ENCODE measurements around the gene TMEM39B. TPM values are rescaled to one million over a fixed set of nuclear protein-coding genes. Genes with fewer than 3 reads are reported as not detected.
A peak's percentile ranks its signal among the peaks of the same experiment; 100 is the strongest.
"Not testable (repeated sequence)": the region's sequence is repeated elsewhere in the genome, so short reads cannot be mapped to it uniquely, and the experiment has no call there.

Gene TMEM39B
- total RNA-seq, 2 donors from 2014 or later: 4.4 to 10.2 TPM

- Histone ChIP-seq H3K4me3 (no peak overlapping the region), H3K36me3 (replicated peaks in 1 of 2; ENCODE audit: insufficient read depth in 1 of 2, low read depth in 2 of 2) (no peaks in the 10 kb centered on the region), H3K4me1 (peaks cover 24% of the 10 kb centered on the region), H3K27ac (no peak overlapping the region), H3K27me3 (no peaks in the 10 kb centered on the region), H3K9me3 (no peaks in the 10 kb centered on the region)
- DNase-seq (no peak), ATAC-seq (no peak)
- 95 to 98% methylated on average over 5 of the region's 5 CpGs for WGBS, 2 donors
- no peak for TF ChIP-seq CTCF (IDR thresholded peaks at IDR 0.05)
- intact Hi-C loops (cut with DNase I): no loop called here
Observed at GRCh38 chr1:32137111-32137510, 64.4 kb downstream of the TMEM39B start.

- ATAC-seq (no peak), DNase-seq (no peak)
- H3K9me3 ChIP-seq: no peaks in the 10 kb centered on the region
- peaks cover 24% of the 10 kb centered on the region for H3K4me1 ChIP-seq
- no peak overlapping the region for H3K4me3 ChIP-seq
- no peaks in the 10 kb centered on the region for H3K27me3 ChIP-seq
- no peaks in the 10 kb centered on the region for H3K36me3 ChIP-seq (replicated peaks in 1 of 2; ENCODE audit: insufficient read depth in 1 of 2, low read depth in 2 of 2)
- H3K27ac ChIP-seq: no peak overlapping the region
- intact Hi-C loops (cut with DNase I): no loop called here
- TF ChIP-seq POLR2A (IDR thresholded peaks at IDR 0.05): no peak
- TF ChIP-seq CTCF (IDR thresholded peaks at IDR 0.05): no peak
- 39 to 41% methylated on average over 5 of the region's 5 CpGs for WGBS, 2 donors
Observed at GRCh38 chr1:32138965-32139364, 66.2 kb downstream of the TMEM39B start.

GRCh38 chr1:32142446-32143301 lies 69.9 kb downstream of the TMEM39B start:
- H3K27me3 ChIP-seq: no peaks in the 10 kb centered on the region
- WGBS, 2 donors: 37 to 48% methylated on average over 5 of the region's 6 CpGs
- TF ChIP-seq CTCF (IDR thresholded peaks at IDR 0.05) (no peak), POLR2A (IDR thresholded peaks at IDR 0.05) (no peak)
- no peaks in the 10 kb centered on the region for H3K9me3 ChIP-seq
- peaks cover 24% of the 10 kb centered on the region for H3K4me1 ChIP-seq
- DNase-seq (peak; percentile 38 to 60 (median 47)), ATAC-seq (peak; percentile 86)
- peak overlapping the region in 2 of 4 donors; percentile 39 to 43 for H3K27ac ChIP-seq
- no peaks in the 10 kb centered on the region for H3K36me3 ChIP-seq (replicated peaks in 1 of 2; ENCODE audit: insufficient read depth in 1 of 2, low read depth in 2 of 2)
- no peak overlapping the region for H3K4me3 ChIP-seq
- intact Hi-C loops (cut with DNase I): no loop called here

GRCh38 chr1:32143302-32143695 lies 70.6 kb downstream of the TMEM39B start:
- peak overlapping the region in 1 of 4 donors; percentile 43 for H3K27ac ChIP-seq
- intact Hi-C loops (cut with DNase I); H3K9me3 ChIP-seq; ATAC-seq; H3K36me3 ChIP-seq (replicated peaks in 1 of 2; ENCODE audit: insufficient read depth in 1 of 2, low read depth in 2 of 2); H3K27me3 ChIP-seq; DNase-seq; H3K4me3 ChIP-seq: not testable (repeated sequence)
- H3K4me1 ChIP-seq: peaks cover 24% of the 10 kb centered on the region
- 78 to 85% methylated on average over 4 of the region's 4 CpGs for WGBS, 2 donors

GRCh38 chr1:32144033-32144432 lies 71.3 kb downstream of the TMEM39B start:
- no peak overlapping the region for H3K4me3 ChIP-seq
- H3K27ac ChIP-seq: no peak overlapping the region
- DNase-seq (no peak), ATAC-seq (no peak)
- 93 to 97% methylated on average over 3 of the region's 3 CpGs for WGBS, 2 donors
- no peaks in the 10 kb centered on the region for H3K36me3 ChIP-seq (replicated peaks in 1 of 2; ENCODE audit: insufficient read depth in 1 of 2, low read depth in 2 of 2)
- intact Hi-C loops (cut with DNase I): no loop called here
- TF ChIP-seq CTCF (IDR thresholded peaks at IDR 0.05): no peak
- no peak for TF ChIP-seq POLR2A (IDR thresholded peaks at IDR 0.05)
- H3K9me3 ChIP-seq: no peaks in the 10 kb centered on the region
- H3K27me3 ChIP-seq: no peaks in the 10 kb centered on the region
- peaks cover 19% of the 10 kb centered on the region for H3K4me1 ChIP-seq

- H3K27me3 ChIP-seq; H3K4me3 ChIP-seq; H3K9me3 ChIP-seq; intact Hi-C loops (cut with DNase I); H3K4me1 ChIP-seq; H3K36me3 ChIP-seq (replicated peaks in 1 of 2; ENCODE audit: insufficient read depth in 1 of 2, low read depth in 2 of 2); ATAC-seq; H3K27ac ChIP-seq; DNase-seq: not testable (repeated sequence)
- 100% methylated on average over 4 to 5 of the region's 5 CpGs for WGBS, 2 donors
Observed at GRCh38 chr1:32147799-32148198, 75.1 kb downstream of the TMEM39B start.
